GM12874 (cell line): ENCODE measurements around the gene SMG6.

Experiments used
- TF ChIP-seq, protein P1 (sequence below): IDR thresholded peaks from 2 replicates; pipeline ENCODE4 v1.5.1; 2011; ENCODE audit warnings: low read depth, mild to moderate bottlenecking, control low read depth, low read length, moderate library complexity; ENCODE audit not compliant: insufficient read depth

Gene SMG6

DNA sequence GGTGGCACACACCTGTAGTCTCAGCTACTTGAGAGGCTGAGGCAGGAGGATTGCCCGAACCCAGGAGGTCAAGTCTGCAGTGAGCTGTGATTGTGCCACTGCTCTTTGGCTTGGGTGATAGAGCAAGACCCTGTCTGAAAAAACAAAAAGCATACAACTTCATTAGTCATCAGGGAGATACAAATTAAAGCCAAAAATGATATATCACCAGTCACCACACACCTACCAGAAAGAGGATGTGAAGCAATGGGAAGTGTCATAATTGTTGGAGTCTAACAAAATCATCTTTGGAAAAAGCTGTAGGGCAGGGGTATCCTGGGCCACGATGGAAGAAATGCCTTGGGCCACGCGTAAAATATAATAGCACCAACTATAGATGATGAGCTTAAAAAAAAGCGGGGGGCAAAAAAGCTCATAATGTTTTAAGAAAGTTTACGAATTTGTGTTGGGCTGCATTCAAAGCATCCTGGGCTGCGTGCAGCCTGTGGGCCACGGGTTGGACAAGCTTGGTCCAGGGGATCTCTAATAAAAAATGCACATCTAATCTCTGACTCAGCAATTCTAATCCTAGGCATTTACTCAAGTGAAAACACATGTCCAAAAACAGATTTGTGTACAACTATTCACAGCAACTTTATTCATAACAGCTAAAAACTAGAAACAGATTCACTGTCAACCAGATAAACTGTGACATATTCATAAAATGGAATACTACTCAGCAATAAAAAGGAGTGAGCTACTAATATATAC lies 182.8 kb downstream of the SMG6 start:
- TF ChIP-seq, protein P1, sequence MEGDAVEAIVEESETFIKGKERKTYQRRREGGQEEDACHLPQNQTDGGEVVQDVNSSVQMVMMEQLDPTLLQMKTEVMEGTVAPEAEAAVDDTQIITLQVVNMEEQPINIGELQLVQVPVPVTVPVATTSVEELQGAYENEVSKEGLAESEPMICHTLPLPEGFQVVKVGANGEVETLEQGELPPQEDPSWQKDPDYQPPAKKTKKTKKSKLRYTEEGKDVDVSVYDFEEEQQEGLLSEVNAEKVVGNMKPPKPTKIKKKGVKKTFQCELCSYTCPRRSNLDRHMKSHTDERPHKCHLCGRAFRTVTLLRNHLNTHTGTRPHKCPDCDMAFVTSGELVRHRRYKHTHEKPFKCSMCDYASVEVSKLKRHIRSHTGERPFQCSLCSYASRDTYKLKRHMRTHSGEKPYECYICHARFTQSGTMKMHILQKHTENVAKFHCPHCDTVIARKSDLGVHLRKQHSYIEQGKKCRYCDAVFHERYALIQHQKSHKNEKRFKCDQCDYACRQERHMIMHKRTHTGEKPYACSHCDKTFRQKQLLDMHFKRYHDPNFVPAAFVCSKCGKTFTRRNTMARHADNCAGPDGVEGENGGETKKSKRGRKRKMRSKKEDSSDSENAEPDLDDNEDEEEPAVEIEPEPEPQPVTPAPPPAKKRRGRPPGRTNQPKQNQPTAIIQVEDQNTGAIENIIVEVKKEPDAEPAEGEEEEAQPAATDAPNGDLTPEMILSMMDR: no peak

GRCh38 chr17:2113279-2113622 lies 190.3 kb downstream of the SMG6 start:
- TF ChIP-seq, protein P1: no peak

DNA sequence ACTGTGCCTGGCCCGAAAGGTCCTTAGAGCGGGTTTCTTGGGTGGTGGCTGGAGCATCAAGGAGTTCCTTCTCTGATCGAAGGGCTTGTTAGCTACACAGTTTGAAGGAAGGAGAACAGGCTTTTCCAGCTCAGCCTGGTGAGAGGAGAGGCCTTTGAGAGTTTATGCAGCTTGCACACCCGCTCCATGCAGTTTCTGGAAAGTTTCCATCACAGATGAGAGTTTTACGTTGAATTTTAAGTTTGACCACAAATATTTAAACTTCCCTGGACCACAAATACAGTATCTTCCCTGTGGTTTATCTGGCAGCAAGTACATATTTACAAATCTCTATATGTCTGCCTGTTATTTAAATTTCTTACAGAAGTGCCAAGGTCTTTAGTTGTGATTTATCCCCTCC lies 191.9 kb downstream of the SMG6 start:
- TF ChIP-seq, protein P1: no peak

- TF ChIP-seq, protein P1: no peak
Observed at GRCh38 chr17:2110436-2110835, 193.1 kb downstream of the SMG6 start.

DNA sequence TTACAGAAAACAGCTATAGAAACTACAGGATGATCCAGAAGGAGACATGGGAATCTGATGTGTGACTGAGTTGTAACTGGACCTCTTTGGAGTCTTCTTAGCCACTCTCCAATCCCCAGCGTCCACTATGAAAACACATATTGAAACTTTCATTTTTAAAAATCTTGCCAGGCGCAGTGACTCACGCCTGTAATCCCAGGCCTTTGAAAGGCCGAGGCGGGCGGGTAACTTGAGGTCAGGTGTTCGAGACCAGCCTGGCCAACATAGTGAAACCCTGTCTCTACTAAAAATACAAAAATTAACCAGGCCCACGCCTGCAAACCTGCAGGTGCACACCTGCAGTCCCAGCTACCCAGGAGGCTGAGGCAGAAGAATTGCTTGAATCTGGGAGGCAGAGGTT lies 195.4 kb downstream of the SMG6 start:
- TF ChIP-seq, protein P1: no peak

- TF ChIP-seq, protein P1: no peak
Observed at GRCh38 chr17:2107506-2107905, 196.1 kb downstream of the SMG6 start.

GRCh38 chr17:2107050-2107449 lies 196.5 kb downstream of the SMG6 start:
- TF ChIP-seq, protein P1: no peak
